Mesothelial cell of epicardium (in vitro differentiated cells): ENCODE measurements around the gene ITGA2B. TPM values are rescaled to one million over a fixed set of nuclear protein-coding genes. Genes with fewer than 3 reads are reported as not detected.
A peak's percentile ranks its signal among the peaks of the same experiment; 100 is the strongest.
"Not testable (repeated sequence)": the region's sequence is repeated elsewhere in the genome, so short reads cannot be mapped to it uniquely, and the experiment has no call there.

Experiments
- DNase-seq, 2 experiments: peaks; one replicate each; pipeline ENCODE4 v3.0.0; 2021; ENCODE audit warnings: low spot score in 2 of 2; ENCODE audit not compliant: unreplicated experiment in 2 of 2
- H3K27ac Mint-ChIP-seq: 2 replicates; pipeline ENCODE4 v1.8.0; 2021; ENCODE audit warnings: mixed read lengths
- H3K27me3 Mint-ChIP-seq: 2 replicates; pipeline ENCODE4 v1.8.0; 2021; ENCODE audit warnings: low read depth, mixed read lengths
- H3K36me3 Mint-ChIP-seq: 2 replicates; pipeline ENCODE4 v1.8.0; 2021; ENCODE audit warnings: mixed read lengths
- H3K4me1 Mint-ChIP-seq: 2 replicates; pipeline ENCODE4 v1.8.0; 2021; ENCODE audit warnings: mixed read lengths
- H3K4me3 Mint-ChIP-seq: 2 replicates; pipeline ENCODE4 v1.8.0; 2021; ENCODE audit warnings: mild to moderate bottlenecking, moderate library complexity, mixed read lengths
- H3K9me3 Mint-ChIP-seq: 2 replicates; pipeline ENCODE4 v1.8.0; 2021; ENCODE audit warnings: mixed read lengths
- total RNA-seq: library from RNA; stranded (reverse); gene quantifications from 3 replicates; pipeline ENCODE4 v1.2.1, GENCODE V29; 2021
- TF ChIP-seq, protein P1 (sequence below): fragments of 200-600 bp; sonication (generic); IDR thresholded peaks from one replicate; pipeline ENCODE4 v1.5.0; 2021; ENCODE audit warnings: antibody characterized with exemption; ENCODE audit not compliant: unreplicated experiment

The ITGA2B gene
- total RNA-seq, 1 donor from 2014 or later, result 15.9 TPM

- no peaks in the 10 kb centered on the region for H3K36me3 Mint-ChIP-seq
- no peak overlapping the region for H3K27ac Mint-ChIP-seq
- DNase-seq, result no peak
- peaks cover 13% of the 10 kb centered on the region for H3K27me3 Mint-ChIP-seq
- TF ChIP-seq, protein P1, sequence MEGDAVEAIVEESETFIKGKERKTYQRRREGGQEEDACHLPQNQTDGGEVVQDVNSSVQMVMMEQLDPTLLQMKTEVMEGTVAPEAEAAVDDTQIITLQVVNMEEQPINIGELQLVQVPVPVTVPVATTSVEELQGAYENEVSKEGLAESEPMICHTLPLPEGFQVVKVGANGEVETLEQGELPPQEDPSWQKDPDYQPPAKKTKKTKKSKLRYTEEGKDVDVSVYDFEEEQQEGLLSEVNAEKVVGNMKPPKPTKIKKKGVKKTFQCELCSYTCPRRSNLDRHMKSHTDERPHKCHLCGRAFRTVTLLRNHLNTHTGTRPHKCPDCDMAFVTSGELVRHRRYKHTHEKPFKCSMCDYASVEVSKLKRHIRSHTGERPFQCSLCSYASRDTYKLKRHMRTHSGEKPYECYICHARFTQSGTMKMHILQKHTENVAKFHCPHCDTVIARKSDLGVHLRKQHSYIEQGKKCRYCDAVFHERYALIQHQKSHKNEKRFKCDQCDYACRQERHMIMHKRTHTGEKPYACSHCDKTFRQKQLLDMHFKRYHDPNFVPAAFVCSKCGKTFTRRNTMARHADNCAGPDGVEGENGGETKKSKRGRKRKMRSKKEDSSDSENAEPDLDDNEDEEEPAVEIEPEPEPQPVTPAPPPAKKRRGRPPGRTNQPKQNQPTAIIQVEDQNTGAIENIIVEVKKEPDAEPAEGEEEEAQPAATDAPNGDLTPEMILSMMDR, result no peak
- H3K4me1 Mint-ChIP-seq, result peaks cover 11% of the 10 kb centered on the region
- H3K4me3 Mint-ChIP-seq, result no peak overlapping the region
- H3K9me3 Mint-ChIP-seq, result no peaks in the 10 kb centered on the region
Measured at GRCh38 chr17:44372036-44372435, 17.4 kb downstream of the ITGA2B start.

- H3K27ac Mint-ChIP-seq, H3K4me3 Mint-ChIP-seq, DNase-seq, H3K36me3 Mint-ChIP-seq, H3K4me1 Mint-ChIP-seq, H3K9me3 Mint-ChIP-seq: not testable (repeated sequence)
- H3K27me3 Mint-ChIP-seq, result peaks cover 31% of the 10 kb centered on the region
Measured at GRCh38 chr17:44369414-44370023, 19.9 kb downstream of the ITGA2B start.

- peaks cover 31% of the 10 kb centered on the region for H3K27me3 Mint-ChIP-seq
- not testable (repeated sequence) for H3K36me3 Mint-ChIP-seq, H3K4me3 Mint-ChIP-seq, H3K9me3 Mint-ChIP-seq, DNase-seq, H3K27ac Mint-ChIP-seq, H3K4me1 Mint-ChIP-seq
Measured at GRCh38 chr17:44368391-44369243, 20.8 kb downstream of the ITGA2B start.

- Mint-ChIP-seq H3K4me3 (no peak overlapping the region), H3K27me3 (peaks cover 31% of the 10 kb centered on the region), H3K27ac (no peak overlapping the region), H3K4me1 (peaks cover 11% of the 10 kb centered on the region), H3K9me3 (no peaks in the 10 kb centered on the region), H3K36me3 (no peaks in the 10 kb centered on the region)
- no peak for DNase-seq
- TF ChIP-seq, protein P1, result no peak
Measured at GRCh38 chr17:44367231-44367979, 22.0 kb downstream of the ITGA2B start.

GRCh38 chr17:44365051-44365450 lies 24.4 kb downstream of the ITGA2B start:
- DNase-seq, H3K36me3 Mint-ChIP-seq, H3K9me3 Mint-ChIP-seq, H3K27ac Mint-ChIP-seq: not testable (repeated sequence)
- H3K4me3 Mint-ChIP-seq, result peak overlapping the region; percentile 82
- H3K27me3 Mint-ChIP-seq, result peaks cover 25% of the 10 kb centered on the region
- H3K4me1 Mint-ChIP-seq, result peaks cover 34% of the 10 kb centered on the region

GRCh38 chr17:44363613-44364159 lies 25.8 kb downstream of the ITGA2B start, which contains the start of gene FAM171A2:
Gene FAM171A2, minus strand, starts transcription at chr17:44363853. Its CDS starts 139 bp downstream, at chr17:44363714.
- peaks cover 25% of the 10 kb centered on the region for H3K27me3 Mint-ChIP-seq
- peak within 1 kb of the TSS; percentile 78 for H3K27ac Mint-ChIP-seq
- TF ChIP-seq, protein P1, result peak; percentile 78
- no peaks in the 10 kb centered on the region for H3K9me3 Mint-ChIP-seq
- DNase-seq, result peak; percentile 81 to 89
- H3K4me3 Mint-ChIP-seq, result peak within 1 kb of the TSS; percentile 82
- peaks cover 5% of the 10 kb centered on the region for H3K36me3 Mint-ChIP-seq
- peaks cover 39% of the 10 kb centered on the region for H3K4me1 Mint-ChIP-seq
